NCI-H774 (cell line): ENCODE results near the gene GLS2.

Experiments used
- DNase-seq: peaks from one replicate; lab custom pipeline; 2025; lab: John Stamatoyannopoulos, UW

The GLS2 gene

DNA sequence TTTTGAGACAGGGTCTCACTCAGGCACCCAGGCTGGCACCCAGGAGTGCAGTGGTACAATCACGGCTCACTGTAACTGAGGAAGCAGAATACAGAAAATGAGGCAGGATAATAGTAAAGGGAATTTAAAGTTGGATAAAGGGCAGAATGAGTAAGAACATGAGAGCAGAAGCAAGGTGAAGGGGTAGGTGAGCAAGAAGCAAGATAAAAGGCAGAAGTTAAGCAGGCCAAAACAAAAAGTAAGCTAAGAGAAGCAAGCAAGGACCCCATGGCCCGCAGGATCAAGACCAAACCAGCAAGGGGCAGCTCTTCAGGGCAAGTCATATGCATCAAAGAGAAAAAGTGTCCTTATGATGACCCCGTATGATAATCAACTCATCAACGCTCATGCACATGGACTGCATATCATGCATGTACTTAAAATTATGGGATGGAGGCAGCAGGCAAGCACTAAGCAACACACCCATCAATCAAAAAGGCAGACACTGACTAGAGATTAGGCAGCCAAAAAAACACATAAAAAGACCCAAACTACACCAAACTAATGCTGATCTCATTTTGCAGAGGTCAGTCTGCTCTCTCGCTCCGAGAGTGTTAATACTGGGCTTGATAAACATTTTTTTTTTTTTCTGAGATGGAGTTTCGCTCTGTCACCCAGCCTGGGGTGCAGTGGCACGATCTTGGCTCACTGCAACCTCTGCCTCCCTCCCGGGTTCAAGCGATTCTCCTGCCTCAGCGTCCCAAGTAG, 50.4 kb downstream of the GLS2 start:
- no peak for DNase-seq

DNA sequence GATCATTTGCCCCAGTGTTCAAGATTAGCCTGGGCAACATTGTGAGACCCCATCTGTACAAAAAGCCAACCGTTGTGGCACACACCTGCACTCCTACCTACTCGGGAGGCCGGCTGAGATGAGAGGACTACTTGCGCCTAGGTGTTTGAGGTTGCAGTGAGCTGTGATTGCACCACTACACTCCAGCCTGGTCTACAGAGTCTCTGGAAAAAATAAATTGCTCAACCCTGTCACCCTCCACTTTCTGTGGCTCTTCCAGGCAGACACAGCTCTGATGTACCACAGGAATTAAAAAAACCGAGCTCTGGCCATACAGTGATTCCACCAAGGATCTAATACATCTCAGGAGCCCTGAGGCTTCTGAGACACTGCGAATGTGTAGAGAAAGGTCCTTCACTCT, 53.1 kb downstream of the GLS2 start:
- no peak for DNase-seq

DNA sequence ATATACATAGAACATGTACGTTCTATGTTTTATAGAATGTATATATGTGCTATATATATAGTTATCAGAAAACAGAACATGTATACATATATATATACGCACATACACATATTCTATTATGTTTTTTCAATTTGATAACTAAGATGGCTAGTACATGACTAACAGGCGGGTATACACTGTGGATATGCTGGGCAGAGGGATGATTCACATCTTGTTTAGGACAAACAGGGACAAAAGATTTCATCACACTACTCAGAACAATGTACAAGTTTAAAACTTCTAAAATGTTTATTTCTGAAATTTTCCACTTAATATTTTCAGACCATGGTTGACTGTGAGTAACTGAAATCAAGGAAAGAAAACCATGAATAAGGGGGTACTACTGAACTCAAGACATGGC, 56.1 kb downstream of the GLS2 start:
- no peak for DNase-seq

DNA sequence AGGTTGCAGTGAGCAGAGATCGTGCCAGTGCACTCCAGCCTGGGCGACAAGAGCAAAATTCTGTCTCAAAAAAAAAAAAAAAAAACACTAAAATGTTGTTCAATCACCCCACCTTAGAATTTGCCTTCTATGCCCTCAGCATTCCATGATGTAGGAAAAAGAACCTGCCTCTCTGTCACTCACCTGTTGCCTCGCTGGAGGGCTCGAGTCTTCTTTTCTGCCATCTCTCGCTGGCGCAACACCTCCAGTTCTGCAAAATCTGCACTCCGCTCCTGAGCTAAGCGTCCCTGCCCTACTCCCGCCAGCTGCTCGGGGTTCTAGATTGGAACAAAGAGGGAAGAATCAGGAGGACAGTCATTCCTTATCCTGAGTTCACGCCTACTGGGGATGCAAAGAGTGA, 56.7 kb downstream of the GLS2 start:
- DNase-seq = no peak

DNA sequence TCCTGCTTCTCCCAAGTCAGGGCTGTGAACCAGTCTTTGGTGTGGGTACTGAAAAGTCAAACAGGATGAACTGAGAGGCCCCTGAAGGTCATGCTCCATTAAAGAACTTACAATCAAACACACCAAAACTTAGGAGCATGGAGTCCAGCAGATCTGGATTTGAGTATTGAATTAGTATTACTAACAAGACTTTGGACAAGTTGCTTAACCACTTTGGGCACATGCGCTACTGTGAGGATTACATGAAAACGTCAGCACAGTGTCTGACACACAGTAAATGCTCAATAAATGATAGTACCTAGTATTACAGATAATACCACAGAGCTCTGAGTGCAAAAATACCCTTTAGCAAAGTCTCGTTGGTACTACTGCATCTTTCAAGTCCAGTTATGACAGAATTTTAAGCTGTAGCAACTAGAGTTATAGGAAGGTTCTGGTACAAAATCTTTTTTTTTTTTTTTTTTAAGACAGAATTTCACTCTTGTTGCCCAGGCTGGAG, 62.0 kb downstream of the GLS2 start:
- no peak for DNase-seq

DNA sequence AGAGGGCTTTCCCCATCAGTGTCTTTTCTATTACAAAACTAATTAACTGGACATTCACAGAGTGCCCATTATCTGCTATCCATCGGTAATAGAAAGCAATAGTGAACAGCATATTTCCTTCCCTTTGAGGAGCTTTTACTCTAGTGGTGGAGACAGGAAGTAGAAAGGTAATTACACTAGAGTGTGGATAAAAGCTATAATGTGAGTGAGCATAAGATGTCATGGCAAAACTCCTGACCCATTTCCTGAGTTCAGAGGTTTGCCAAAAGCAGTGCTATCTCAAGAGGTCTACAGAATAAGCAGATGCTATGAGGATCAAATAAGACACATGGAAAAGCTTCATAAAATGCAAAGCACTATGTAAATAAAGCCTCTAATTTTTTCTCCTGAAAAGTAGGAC, 62.8 kb downstream of the GLS2 start:
- no peak for DNase-seq
